GM18511 (cell line): ENCODE results near the gene TNFRSF14.
A peak's percentile ranks its signal among the peaks of the same experiment; 100 is the strongest.
"Not testable (repeated sequence)": the region's sequence is repeated elsewhere in the genome, so short reads cannot be mapped to it uniquely, and the experiment has no call there.

ENCODE experiments used
- ATAC-seq: cut with Tn5 transposase; IDR thresholded peaks from one replicate; pipeline ENCODE4 v1.9.1; 2021; ENCODE audit warnings: mild to moderate bottlenecking, moderate library complexity; ENCODE audit not compliant: unreplicated experiment

TNFRSF14 gene

DNA sequence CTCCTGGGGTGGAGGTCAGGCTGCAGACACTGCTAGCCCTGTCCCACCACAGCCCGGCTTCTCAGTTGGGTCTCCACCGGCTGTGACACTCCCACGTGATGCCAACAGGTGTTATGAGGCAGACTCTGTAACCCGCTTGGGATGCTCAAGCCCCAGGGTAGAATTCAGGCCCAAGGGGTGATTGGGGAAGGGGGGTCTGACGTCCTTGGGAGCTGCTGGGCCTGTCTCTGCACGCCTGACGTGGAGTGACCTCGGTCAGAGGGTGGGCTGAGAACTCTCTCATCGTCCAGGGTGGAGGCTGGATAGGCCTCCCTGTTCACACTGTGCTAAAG, 18.4 kb upstream of the TNFRSF14 start:
- ATAC-seq: no peak

DNA sequence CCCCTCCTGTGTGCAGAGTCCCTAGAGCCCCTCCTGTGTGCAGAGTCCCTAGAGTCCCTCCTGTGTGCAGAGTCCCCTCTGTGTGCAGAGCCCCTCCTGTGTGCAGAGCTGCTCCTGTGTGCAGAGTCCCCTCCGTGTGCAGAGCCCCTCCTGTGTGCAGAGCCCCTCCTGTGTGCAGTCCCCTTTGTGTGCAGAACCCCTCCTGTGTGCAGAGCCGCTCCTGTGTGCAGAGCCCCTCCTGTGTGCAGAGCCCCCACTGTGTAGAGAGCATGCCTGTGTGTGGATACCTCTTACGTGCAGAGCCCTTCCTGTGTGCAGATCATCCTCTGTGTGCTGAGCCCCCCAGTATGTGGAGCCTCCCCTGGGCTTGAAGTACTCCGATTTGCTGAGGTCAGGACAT, 17.8 kb upstream of the TNFRSF14 start:
- no peak for ATAC-seq

DNA sequence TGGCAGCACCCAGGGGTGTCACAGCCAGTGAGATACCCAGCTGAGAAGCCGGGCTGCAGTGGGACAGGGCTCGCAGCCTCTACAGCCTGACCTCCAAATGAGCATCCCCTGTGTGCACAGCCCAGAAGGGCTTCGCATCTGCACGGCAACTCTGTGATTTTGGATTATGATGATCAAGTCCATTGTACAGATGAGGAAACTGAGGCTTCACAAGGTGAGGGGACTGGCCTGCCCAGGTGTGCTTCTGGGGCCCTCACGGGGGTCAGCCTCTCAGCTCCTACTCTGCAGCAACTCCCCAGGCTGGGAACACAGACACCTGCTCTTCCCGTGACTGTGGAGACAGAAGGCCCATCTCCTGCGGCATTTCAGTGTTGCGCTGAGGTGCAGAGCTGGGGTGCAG, 17.3 kb upstream of the TNFRSF14 start:
- no peak for ATAC-seq

DNA sequence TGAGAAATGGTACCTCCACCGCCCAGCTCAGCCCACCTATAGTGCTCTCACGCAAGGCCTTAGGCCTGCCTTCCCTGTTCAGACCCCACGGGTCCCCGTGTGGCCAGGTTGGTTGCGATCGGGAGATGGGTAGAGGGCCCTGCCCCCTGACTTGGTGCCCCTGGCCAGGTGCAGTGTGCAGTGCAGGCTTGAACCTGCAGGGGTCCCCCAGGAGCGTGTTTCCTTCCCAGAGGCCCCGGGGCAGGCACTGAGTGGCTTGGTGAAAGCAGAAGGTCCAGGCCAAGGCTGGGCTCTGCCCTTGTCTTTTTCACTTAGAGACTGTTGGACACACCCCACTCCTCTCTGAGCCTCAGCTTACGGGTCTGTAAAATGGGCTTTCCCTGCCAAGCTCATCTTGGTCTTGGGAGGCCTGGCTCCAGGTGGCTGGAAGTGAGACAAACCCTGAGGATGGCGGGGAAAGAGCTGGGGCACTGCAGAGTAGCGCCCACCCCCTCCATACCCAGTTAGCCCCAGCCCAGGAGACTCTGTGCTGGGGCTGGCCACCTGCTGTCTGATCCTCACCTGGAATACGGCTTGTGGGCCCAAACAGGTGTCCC, 16.8 kb upstream of the TNFRSF14 start:
- no peak for ATAC-seq

DNA sequence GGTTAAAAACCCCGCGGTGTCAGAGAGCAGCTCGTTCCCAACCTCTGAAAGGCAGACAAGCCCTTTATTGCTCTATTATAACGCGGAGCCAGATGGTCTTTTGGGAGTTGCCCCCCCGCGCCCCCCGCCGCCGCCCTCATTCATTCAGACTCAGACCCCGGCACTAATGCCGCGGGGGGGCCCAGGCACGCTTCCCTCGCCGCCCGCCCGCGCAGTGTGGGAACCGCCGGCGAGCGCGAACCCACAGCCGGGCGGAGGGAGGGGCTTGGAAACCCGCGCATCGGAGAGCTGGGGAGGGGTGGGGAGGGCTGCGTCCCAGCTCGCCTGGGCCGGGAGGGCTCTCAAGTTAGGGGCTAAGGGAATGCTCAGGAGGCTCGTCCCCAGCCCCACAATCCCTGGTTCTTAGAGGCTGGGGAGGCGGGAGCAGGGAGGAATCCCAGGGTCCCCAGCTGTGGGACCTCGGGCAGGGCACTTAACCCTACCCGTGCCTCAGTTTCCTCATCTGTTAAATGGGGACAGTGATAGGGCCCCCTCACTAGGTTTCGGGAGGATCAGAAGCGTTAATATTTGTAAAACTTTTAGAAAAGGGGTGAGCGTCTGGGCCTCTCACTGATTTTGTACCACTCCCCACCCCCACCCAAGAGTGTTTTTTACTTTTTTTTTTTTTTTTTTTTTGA, 15.2 kb upstream of the TNFRSF14 start:
- no peak for ATAC-seq

DNA sequence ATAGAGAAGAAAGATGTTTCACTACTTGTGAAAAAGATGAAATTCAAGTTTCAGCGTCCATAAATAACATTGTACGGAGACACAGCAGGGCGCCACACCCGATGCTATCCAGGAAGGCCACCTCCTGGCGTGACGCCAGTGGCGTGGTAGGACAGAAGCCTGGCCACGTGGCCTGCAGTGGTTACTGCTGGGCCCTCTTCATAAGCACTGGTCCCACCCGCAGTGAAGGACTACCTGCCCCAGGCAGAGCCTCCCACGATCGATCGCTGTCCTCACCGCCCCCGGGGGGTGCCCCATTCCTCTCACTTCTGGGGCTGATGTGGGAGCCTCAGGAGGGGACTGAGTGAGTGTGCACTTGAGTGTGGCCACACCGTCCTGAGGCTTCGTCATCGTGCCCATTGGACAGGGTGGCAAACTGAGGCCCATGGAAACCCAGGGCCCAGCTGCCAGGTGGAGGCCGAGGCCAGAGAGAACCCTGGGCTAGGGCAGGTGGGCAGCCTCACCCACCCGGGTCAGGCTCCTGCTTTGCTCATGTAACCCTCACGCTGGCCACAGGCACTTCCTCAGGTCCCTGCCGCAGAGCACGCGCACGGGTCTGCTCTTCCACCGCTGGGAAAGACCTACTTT, 14.4 kb upstream of the TNFRSF14 start:
- ATAC-seq: no peak

DNA sequence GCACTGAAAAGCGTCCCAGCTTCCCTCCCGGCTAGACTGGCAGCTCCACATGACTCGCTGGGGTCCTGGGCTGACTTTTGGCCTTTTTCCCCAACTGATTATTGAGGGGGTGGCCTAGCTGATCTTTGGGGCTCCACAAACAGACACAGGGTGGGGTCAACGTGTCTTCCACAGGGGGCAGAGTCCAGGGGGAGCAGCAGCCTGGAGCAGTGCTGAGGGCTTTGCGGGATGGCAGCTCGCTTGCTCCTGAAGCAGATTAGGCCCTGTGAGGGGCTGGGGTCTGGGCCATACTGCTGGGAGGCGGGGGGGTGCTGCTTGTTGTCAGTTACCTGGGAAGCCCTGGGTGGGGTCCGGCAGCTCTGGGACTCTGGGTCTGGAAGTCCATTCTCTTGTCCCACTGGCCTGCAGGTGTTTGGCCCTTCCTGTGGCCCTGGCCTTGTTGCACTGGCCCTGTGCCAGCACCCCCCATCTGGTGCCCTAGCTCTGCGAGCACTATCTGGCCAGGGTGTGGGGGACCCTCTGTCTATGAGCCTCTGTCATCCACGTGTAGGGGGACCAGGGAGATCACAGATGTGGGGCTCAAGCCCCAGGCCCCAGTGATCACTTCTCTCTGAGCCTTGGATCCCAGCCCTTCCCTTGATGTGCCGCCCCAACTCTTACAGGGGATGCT, 13.8 kb upstream of the TNFRSF14 start:
- no peak for ATAC-seq

DNA sequence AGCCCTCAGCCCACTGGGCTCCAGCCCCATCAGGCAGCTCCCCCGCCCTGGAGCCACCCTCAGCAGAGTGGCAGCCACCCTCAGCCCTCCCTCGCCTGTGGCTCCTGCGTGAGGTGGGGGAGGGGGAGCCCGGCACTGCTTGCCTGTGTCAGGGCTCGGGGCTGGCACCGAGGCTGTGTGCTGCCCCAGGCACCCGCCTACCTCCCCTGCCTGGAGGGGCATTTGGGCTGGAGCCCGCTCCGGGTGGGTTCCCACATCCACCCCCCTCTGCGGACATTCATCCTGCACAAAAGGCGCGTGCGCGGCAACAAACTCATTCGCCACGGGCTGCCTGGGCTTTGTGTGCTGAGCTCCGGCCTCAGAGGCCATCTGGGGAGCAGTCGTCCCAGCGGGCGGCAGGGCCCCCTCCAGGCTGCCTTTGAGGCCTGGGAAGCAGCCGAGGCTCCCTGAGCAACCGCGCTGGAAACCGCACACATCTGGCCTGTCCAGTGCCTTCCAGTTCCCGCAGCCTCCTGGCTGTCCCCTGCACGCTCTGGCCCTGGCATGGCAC, 12.6 kb upstream of the TNFRSF14 start:
- no peak for ATAC-seq

DNA sequence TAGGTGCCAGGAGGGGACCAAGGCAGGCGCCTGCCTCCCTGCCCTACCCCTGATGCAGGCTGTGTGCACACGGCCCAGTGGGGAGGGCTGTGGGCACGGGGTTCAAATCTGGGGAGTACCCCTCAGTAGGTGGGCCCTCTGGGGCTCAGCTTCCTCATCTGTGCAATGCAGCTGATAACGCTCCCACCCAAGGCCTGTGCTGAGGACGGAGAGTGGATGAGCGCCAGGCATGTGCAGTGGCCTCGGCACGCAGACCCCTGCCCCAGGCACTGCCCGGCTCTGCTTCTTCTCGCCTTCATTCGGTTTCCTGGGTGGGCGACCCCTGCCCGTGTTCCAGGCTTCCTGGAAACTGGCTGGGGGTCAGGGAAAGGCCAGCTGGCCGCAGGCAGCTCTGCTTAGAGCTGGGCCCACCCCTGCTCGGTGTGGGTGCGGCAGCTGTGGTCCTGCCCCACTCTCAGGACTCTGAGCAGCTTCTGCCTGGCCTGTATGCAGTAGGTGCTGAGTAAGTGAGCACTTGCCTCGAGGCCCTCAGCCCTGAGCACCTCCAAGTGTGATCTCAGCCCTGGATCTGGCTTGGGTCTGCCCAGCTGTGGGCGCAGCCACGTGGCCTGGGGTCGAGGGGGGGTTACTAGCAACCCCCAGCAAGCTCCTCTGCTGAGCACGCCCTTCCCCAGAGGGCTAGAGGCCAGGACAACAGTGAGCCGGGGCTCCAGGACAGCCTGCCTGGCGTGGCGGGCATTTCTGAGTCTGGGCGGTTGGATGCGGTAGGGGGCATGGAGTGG, 11.9 kb upstream of the TNFRSF14 start:
- no peak for ATAC-seq

DNA sequence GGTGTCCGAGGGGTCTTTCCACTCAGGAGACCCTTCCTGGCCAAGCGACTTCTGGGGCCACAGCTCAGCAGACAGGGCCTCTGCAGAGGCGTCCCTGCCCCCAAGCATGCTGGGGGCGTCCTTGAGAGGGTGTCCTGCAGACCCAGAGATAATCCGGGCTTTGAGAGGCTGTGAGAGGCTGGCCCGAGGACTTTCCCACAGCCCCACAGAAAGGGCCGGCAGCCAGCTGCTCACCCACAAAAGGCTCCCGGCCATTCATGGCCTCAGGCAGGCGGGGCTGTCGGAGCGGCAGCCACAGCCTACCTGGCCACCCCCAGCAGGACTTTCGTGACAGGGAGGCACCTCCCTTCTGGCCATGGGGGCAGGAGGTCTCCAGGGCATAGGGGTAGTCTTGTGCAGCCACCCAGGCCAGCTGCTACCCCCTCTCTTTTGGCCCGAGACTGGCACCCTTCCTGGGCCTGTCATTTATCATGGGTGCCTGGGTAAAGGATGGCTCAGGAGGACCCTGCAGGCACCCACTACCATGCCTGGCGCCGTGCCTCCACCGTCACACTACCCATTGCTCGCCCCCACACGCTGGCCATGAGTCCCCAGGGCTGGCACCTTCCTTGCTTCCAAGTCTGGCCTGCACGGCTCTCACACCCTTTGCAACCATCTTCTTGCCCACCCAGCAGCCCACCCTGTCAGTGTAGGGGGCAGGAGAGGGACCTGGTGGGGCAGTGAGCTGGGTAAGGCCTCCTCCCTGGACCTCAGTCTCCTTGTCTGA, 11.1 kb upstream of the TNFRSF14 start:
- no peak for ATAC-seq

DNA sequence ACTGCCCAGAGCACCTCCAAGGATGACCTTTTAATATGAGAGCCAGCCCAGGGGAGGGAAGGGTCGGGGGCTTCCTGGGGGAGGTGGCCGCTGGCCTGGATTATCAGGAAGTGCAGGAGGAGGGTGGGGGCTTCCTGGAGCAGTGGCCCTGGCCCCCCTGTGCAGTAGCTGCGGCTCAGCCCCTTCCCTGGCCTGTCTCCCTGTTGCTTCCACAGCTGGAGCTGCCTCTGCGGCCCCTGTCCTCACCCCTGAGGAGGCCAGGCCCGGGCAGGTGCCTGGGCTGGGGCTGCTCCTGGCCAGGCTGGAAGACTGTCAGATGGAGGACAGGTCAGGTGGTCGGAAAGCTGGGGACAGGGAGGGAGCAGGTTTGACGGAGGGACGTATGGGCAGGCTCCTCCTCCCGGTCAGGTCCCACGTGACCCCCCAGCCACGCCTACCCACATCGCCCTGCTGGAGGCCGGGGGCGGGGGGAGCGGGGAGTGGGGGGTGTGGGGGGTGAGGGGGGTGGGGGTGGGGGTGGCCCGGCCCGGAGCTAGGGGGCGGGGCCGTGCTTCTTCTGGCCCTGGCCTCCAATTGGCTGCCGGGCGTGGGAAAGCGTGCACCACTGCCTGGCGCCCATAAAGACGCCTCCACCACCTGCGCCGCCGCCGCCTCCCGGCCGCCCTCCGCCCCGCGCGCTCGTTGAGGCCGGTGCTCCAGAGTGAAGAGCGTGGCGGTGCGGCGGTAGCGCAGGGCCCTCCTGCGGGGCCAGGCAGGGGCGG, 10.2 kb upstream of the TNFRSF14 start:
- peak; percentile 39 for ATAC-seq

DNA sequence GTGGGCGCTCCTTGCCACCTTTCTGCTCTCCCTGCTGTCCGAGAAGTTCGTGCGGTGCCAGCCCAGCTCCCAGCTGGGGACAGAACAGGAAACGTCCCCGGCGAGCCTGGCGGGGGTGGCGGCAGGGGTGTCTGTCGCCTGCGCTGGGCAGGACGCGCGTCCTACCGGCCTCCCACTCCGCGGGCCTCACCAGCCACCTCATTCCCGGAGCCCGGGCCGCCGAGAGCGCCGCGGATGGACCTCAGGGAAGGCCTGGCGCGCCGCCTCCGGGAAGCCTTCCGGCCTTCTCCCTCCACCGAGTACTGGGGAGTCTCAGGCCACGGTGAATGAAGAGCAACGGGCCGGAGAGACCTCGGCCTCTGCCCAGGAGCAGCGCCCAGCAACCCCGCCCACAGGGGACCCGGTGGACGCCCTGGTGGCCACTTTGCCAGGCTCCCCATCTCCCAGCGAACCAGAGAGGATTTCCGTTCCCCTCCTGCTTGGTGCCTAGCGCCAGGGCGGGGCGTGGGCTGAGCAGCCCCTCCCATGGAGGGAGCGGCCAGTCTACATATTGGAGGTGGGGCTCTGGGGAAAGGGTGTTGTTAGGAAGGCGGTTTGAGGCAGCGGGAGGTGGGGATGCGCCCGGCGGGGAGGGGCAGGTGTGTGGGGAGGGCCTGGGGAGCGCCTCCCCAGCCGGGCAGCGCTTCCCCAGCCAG, 9.5 kb upstream of the TNFRSF14 start:
- ATAC-seq: peak; percentile 42

DNA sequence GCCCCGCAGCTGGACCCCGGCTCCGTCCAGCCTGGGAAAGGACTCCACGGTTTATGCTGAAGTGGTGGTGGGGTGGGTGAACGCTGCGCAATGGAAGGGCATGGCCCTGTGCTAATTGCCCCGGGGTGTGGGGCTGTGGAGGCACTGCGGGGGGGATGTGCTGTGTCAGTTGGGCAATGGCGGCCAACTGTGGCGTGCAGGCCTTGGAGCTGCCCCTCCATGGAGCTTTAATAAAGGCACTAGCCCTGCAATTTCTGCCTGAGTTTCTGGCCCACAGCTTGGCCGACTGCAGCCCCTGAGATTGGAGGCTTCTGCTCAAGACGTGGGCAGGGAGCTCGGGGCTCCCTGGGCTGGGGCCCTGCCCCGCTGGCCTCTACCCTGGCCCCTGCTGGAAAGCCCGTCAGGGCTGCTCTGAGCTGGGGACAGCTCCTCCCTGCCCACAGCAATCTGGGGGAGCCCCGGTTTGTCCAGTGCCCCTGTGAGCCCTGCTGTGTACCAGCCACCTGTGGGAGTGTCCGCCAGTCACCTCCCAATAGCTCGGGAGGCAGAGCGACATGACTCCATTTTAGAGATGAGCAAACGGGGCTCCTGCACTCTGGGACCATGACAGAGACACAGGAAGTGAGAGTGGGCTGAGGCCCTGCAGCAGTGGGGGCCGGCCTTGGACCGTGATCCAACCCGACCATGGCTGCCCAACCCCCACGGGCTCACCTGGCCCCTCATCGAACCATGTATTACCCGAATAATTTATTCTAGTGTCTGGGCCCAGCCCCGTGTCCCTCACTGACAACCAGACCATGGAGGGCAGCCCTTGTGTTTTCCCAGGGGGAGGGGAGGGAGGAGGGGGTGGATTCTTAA, 8.7 kb upstream of the TNFRSF14 start:
- peak; percentile 15 for ATAC-seq

DNA sequence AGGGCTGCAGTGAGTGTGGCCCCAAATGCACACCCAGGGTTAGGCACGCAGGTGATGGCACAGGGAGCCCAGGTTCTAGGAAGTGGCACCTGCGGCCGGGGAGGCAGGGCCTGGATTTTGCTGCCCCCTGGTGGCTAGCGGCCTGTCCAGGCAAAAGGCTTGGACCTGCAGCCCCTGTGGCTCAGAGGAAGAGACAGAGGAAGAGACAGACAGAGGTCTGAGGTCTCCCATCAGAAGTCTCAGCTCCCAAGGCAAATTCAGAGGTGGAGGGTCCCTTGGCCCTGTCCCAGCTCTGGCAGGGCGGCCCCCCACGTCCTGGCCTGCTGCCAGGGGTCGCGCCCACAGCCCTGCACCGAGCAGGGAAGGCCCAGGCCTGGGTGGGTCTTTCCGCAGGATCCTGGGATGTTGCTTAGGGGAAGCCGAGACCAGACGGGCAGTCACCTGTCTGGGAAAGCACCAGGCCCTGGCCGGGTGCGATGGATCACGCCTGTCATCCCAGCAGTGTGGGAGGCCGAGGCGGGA, 8.0 kb upstream of the TNFRSF14 start:
- peak; percentile 29 for ATAC-seq

DNA sequence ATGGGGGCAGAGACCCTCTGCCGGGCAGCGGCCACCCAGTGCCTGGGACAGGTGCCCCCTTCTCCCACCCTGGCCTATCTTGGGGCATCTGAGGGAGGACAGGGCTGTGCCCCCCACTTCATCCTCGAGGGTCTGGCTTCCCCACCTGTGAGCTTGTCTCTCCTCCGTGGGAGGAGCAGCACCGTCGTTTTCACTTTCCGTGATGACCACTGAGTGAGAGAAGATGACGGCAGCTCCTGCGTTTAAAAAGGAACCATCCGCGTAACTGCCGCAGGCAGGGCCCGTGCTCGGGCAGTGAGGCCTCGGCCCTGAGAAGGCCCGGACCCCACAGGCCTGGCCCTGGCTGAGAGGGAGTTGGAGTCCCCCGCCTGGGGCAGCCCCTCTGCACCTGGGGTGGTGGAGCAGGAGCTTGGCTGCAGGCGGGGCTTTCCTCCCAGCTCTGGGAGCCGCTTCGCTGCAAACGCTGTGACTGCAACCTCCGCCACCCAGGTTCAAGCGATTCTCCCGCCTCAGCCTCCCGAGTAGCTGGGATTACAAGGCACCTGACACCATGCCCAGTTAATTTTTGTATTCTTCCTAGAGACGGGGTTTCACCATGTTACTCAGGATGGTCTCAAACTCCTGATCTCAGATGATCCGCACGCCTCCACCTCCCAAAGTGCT, 6.7 kb upstream of the TNFRSF14 start:
- ATAC-seq: not testable (repeated sequence)

DNA sequence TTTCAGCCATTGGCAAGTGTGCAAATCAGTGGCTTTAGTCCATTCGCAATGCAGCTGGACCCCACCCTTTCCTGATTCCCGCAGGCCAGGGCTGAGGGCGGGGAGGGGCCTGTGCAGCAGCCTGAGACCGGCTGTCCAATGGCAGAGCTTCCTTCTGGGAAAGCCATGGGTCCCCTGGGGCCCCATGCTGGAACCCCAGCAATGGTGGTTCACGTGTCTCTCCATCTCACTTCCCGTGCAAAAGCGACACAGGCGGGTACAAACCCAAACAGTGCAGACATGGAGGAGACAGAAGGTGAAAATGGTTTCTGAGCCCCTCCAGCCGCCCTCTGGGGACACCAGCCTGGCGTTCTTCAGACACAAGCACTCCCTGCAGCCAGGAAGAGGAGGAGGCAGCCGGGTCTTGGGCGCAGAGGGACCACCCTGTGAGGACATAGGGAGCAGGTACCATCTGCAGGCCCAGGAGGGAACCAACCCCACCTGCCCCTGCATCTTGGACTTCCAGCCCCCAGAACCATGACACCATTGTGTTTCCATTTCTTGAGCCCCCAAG, 5.8 kb upstream of the TNFRSF14 start:
- not testable (repeated sequence) for ATAC-seq

DNA sequence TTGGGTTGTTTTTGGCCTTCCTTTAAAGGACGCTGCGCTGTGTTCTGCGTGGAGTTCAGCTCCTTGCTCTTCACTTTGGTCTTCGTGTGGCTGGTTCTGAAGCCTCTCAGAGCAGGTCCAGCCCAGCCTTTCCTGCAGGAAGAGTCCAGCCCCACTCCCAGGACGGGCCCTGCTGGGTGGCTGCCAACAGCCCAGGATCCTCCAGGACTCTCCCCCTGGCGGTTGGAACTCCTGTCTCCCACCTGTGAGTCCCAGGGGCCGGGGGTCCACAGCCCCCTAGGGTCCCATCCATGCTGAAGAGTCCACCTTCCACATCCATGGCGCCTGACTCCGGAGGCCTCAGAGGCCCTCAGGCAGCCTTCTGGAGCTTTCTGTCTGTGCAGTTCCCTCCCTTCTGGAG, 4.6 kb upstream of the TNFRSF14 start:
- ATAC-seq: not testable (repeated sequence)
